ENCODE data around the gene TULP4.
"Not testable (repeated sequence)": the region's sequence is repeated elsewhere in the genome, so short reads cannot be mapped to it uniquely, and the experiment has no call there.

Gene TULP4

GRCh38 chr6:158499601-158500000 lies 187.3 kb downstream of the TULP4 start:
- no peak for DNase-seq (ENCODE audit: low read depth in 1 of 2, low spot score in 1 of 2)

- no peak for DNase-seq (ENCODE audit: low read depth in 1 of 2, low spot score in 1 of 2)
Observed at GRCh38 chr6:158500016-158500735, 187.9 kb downstream of the TULP4 start.

GRCh38 chr6:158501360-158502262 lies 189.3 kb downstream of the TULP4 start:
- no peak for DNase-seq (ENCODE audit: low read depth in 1 of 2, low spot score in 1 of 2)

GRCh38 chr6:158502263-158502950 lies 190.1 kb downstream of the TULP4 start:
- no peak for DNase-seq (ENCODE audit: low read depth in 1 of 2, low spot score in 1 of 2)

- no peak for DNase-seq (ENCODE audit: low read depth in 1 of 2, low spot score in 1 of 2)
Observed at GRCh38 chr6:158503222-158503621, 191.0 kb downstream of the TULP4 start.

- DNase-seq (ENCODE audit: low read depth in 1 of 2, low spot score in 1 of 2): no peak
Observed at GRCh38 chr6:158503846-158504245, 191.6 kb downstream of the TULP4 start.

- no peak for DNase-seq (ENCODE audit: low read depth in 1 of 2, low spot score in 1 of 2)
Observed at GRCh38 chr6:158505194-158505593, 192.9 kb downstream of the TULP4 start.

DNA sequence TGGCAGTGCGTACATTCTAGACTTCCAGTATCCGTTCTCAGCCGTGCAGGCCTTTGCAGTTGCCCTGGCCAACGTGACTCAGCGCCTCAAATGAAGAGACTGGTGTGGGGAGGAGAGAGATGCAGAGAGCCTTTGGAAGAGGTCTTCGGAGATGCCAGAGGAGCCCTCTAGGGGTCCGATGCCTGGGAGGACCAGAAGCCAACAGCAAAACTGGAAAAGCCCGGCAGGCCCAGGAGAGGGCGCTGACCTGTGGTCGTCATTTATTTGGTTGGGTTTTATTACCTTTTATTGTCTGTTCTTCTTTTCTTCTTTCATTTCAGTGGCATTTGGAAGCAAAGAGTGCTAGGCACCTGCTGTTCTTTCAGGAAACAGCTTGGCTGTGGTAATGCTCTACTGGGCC lies 194.3 kb downstream of the TULP4 start:
- DNase-seq (ENCODE audit: low read depth in 1 of 2, low spot score in 1 of 2): no peak

DNA sequence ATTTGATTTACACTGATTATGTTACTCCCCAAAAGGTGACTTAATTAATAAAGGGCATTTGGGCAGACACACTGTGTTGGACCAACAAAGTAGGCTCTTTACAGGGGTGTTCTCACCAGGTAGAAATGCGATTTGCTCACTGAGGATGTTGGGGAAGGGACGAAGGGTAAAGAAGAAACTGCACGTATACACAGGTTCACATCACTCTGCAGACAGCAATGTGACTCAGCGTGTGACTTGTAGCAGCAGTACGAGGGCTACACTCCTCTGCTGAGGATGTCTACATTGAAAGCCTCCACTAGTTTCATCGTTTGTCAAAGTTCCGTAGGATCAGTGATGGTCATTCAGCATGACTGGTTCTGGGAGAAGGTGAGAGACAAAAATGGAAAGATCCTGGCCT lies 194.9 kb downstream of the TULP4 start:
- no peak for DNase-seq (ENCODE audit: low read depth in 1 of 2, low spot score in 1 of 2)

DNA sequence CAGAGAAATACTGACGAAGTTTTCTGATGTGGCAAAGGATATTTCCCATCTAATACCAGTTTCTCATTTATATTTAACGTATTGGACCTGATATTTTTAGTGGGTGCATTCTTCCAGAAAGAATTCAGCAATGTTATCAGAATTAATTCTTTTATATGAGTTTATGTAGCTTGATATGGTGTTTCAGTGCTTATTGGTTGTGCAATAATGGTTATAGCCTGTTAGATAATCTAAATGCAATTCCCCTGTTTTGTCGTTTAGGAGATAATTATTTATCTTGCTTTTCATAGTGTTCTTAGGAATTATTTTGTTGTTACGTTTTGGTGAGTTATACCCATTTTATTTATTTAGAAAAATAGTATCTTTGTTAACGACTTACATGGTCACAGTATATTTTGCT lies 196.2 kb downstream of the TULP4 start:
- DNase-seq (ENCODE audit: low read depth in 1 of 2, low spot score in 1 of 2): no peak

DNA sequence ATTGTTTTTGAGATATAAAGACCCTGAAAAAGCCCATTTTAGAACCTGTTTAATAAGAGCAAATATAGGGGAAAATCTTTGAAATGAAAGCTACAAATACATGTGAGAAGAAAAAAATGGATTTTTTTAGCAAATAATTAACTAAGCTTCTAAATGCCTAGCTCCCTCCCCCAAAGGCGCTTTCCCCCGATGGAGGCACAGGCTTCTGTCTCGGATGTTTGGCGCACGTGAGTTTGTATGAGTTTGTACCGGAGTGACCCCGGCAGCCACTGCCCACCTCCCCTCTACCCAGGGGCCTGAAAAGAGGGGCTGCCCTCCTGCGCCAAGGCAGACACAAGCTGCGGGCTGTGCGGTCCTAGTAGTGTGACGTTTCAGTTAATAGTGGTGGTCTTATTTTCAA lies 197.2 kb downstream of the TULP4 start:
- no peak for DNase-seq (ENCODE audit: low read depth in 1 of 2, low spot score in 1 of 2)

GRCh38 chr6:158512809-158513208 lies 200.5 kb downstream of the TULP4 start:
- no peak for DNase-seq (ENCODE audit: low read depth in 1 of 2, low spot score in 1 of 2)

GRCh38 chr6:158514176-158514575 lies 201.9 kb downstream of the TULP4 start:
- no peak for DNase-seq (ENCODE audit: low read depth in 1 of 2, low spot score in 1 of 2)

- no peak for DNase-seq (ENCODE audit: low read depth in 1 of 2, low spot score in 1 of 2)
Observed at GRCh38 chr6:158514991-158515390, 202.7 kb downstream of the TULP4 start.

DNA sequence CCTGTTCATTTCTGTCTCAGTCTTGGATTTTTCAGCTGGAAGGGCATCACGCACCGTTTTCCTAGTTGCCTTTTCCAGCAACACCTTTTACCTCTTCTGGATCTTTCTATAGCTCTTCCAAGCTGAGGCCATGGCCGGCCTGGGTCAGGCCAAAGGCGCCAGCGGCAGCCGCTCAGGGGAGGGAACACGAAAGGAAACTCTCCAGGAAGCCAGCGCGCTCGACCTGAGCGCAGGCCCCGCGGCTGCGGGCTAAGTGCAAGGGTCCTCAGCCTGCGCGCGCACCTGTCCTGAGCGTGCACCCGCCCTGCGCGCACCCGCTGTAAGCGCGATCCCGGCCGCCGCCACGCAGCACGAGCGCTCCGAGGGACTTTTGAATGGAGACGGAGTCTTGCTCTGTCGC lies 203.8 kb downstream of the TULP4 start:
- no peak for DNase-seq (ENCODE audit: low read depth in 1 of 2, low spot score in 1 of 2)

DNA sequence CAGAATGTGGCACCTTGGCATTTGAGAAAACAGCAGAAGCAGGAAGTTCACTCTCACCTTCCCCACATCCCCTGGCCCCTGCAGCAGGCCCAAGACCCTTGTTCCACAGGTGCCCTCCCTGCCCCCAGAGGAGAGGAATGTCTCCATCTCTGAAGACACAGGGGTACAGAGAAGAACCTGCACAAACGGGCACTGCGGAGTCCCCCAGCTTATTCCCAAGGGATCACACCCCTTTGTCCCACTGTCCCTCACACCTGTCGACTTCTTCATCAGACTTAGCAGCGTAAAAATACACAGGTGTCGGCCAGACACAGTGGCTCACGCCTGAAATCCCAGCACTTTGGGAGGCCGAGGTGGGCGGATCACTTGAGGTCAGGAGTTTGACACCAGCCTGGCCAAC lies 204.8 kb downstream of the TULP4 start:
- no peak for DNase-seq (ENCODE audit: low read depth in 1 of 2, low spot score in 1 of 2)

- DNase-seq (ENCODE audit: low read depth in 1 of 2, low spot score in 1 of 2): no peak
Observed at GRCh38 chr6:158517581-158517980, 205.3 kb downstream of the TULP4 start.

DNA sequence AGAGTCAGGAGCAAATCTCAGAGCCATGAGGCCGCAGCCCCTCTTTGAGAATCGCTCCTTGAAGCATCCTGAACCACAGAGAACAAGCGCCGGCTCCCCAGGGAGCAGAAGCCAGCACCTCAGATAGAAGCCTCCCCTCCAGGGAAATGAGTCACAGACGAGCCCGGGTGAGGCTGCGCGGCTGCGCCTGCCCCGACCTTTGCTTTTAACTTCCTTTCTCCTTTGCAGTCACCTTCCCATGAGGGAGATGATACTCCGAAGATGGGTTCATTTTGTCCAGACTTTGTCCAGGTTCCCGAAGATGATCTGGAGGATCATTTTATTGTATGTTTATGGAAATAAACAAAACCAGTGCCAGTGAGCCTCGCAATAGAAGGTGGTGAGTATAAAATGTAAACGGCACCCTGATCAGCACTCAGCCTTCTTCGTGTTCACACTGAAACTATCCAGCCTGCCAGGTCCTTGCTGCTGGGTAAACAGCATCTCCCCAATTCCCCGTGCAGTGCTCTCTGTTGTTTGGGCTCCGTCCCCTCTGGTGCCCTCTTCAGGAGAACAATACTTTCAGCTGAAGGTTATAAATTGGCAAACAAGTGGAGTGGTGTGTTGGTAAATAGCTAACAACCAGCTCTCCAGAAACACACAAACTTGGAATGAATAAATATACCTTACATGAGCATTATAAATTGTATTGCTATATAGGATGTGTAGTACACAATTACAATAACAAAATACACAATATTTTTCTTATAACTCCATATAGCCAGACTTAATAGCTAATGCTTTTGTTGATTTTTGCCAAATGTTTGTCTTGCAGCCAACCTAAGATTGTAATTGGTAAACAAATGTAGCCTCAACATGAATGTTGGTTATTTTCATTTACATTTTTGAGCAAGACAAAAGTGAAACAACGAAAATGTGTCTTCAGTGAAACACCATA lies 206.2 kb downstream of the TULP4 start:
- peak in 1 of 2 donors; percentile 14 for DNase-seq (ENCODE audit: low read depth in 1 of 2, low spot score in 1 of 2)

GRCh38 chr6:158519300-158519699 lies 207.0 kb downstream of the TULP4 start:
- no peak for DNase-seq (ENCODE audit: low read depth in 1 of 2, low spot score in 1 of 2)

DNA sequence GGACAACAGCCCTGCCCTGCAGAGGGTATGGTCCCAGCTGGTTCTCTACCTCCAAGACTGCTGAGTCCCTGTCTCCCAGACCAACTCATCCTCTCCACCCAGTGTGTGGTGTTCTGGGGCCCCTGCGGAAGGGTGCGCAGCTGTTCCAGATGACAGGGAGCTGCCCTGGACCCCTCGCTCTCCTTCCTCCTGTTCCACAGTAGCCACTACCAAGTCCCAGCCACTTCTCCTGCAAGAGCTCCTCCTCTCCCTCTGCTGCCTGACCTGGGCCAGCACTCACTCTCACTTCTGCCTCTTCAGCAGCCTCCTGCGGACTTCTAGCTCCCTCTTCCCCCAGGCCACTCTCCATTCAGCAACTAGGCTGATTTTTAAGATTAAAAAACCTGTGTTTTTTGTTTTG lies 207.5 kb downstream of the TULP4 start:
- DNase-seq (ENCODE audit: low read depth in 1 of 2, low spot score in 1 of 2): no peak

DNA sequence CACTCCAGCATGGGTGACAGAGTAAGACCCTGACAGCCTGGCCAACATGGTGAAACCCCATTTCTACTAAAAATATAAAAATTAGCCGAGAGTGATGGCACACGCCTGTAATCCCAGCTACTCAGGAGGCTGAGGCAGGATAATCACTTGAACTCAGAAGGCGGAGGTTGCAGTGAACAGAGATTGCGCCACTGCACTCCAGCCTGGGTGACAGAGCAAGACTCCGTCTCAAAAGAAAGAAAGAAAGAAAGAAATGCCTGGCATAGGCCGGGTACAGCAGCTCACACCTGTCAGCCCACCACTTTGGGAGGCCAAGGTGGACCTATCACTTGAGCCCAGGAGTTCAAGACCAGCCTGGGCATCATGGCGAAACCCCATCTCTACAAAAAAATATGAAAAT lies 208.7 kb downstream of the TULP4 start:
- DNase-seq (ENCODE audit: low read depth in 1 of 2, low spot score in 1 of 2): not testable (repeated sequence)
